HG03159 (cell line): Measurements from ENCODE around the gene TOP3A.

ENCODE experiments used
- ATAC-seq: cut with Tn5 transposase; IDR thresholded peaks from one replicate; pipeline ENCODE4 v1.9.1; 2021; ENCODE audit warnings: mild to moderate bottlenecking, moderate library complexity; ENCODE audit not compliant: unreplicated experiment

The TOP3A gene

GRCh38 chr17:18233803-18234518 lies 80.8 kb downstream of the TOP3A start:
- ATAC-seq, result no peak

GRCh38 chr17:18231164-18231563 lies 83.6 kb downstream of the TOP3A start:
- ATAC-seq, result no peak

- ATAC-seq, result no peak
Measured at GRCh38 chr17:18230288-18231141, 84.3 kb downstream of the TOP3A start.

GRCh38 chr17:18229771-18230170 lies 85.0 kb downstream of the TOP3A start:
- ATAC-seq, result no peak

GRCh38 chr17:18229254-18229653 lies 85.5 kb downstream of the TOP3A start:
- no peak for ATAC-seq

- no peak for ATAC-seq
Measured at GRCh38 chr17:18228176-18228682, 86.6 kb downstream of the TOP3A start.

GRCh38 chr17:18227635-18228034 lies 87.2 kb downstream of the TOP3A start:
- no peak for ATAC-seq

GRCh38 chr17:18226284-18226945 lies 88.4 kb downstream of the TOP3A start:
- no peak for ATAC-seq

GRCh38 chr17:18225642-18226283 lies 89.0 kb downstream of the TOP3A start:
- peak; percentile 3 for ATAC-seq

- ATAC-seq, result peak; percentile 84
Measured at GRCh38 chr17:18225121-18225641, 89.6 kb downstream of the TOP3A start, which contains the start of gene LLGL1. Gene LLGL1 (plus strand): TSS chr17:18225635. CDS start chr17:18225683, 48 bp downstream.

- ATAC-seq, result no peak
Measured at GRCh38 chr17:18224387-18225120, 90.2 kb downstream of the TOP3A start.

- ATAC-seq, result no peak
Measured at GRCh38 chr17:18224053-18224386, 90.8 kb downstream of the TOP3A start.
